GDM1 (cell line): ENCODE data around the gene ACP2.
"Not testable (repeated sequence)": the region's sequence is repeated elsewhere in the genome, so short reads cannot be mapped to it uniquely, and the experiment has no call there.

Experiments
- DNase-seq: peaks from one replicate; lab custom pipeline; 2025; lab: John Stamatoyannopoulos, UW

Gene ACP2

GRCh38 chr11:47243454-47243853 lies 5.2 kb downstream of the ACP2 start:
- DNase-seq = no peak

- DNase-seq = no peak
Measured at GRCh38 chr11:47242596-47243192, 5.9 kb downstream of the ACP2 start.

DNA sequence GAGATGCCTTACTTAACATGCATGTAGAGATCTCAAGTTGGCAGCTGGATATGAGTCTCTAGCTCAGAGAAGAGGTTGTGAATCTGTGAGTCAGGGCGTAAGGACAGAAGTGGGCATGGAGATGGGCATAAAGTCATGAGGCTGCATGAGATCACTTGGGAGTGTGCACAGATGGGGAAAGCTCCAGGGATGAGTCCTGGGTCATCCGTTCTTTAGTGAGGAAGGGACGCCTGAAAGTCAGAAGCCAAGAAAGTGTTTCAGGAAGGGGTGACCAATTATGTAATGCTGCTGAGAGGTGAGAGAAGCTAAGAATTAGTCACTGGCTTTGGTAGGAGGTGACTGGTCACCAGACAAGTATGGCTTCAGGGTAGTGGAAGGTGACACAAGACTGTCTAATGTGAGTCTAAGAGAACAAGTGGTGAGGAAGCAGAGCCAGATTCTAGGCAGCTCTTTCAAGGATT lies 6.7 kb downstream of the ACP2 start:
- DNase-seq = no peak

DNA sequence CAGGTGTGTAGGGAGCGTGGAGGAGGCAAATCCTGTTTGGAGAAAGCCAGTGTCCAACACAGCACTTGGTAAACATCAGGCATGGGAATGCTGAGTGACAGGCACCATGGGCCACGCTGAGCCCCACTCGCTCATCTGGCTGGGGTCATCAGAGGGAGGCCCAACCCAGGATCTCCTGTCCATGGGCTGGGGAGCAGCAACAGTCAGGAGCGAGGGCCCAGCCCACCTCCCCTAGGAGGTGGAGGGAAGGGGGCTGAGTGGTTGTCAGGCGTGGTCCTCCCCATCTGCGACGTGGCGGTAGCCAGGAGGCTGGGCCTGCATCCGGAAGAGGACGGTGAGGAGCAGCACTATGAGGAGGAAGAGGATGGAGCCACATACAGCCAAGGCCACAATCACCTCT lies 8.8 kb downstream of the ACP2 start:
- DNase-seq = no peak

GRCh38 chr11:47236482-47236881 lies 12.1 kb downstream of the ACP2 start:
- DNase-seq = no peak

- DNase-seq = no peak
Measured at GRCh38 chr11:47235163-47235562, 13.5 kb downstream of the ACP2 start.

- DNase-seq = no peak
Measured at GRCh38 chr11:47234669-47235100, 13.9 kb downstream of the ACP2 start.

GRCh38 chr11:47233989-47234668 lies 14.5 kb downstream of the ACP2 start:
- DNase-seq = no peak

DNA sequence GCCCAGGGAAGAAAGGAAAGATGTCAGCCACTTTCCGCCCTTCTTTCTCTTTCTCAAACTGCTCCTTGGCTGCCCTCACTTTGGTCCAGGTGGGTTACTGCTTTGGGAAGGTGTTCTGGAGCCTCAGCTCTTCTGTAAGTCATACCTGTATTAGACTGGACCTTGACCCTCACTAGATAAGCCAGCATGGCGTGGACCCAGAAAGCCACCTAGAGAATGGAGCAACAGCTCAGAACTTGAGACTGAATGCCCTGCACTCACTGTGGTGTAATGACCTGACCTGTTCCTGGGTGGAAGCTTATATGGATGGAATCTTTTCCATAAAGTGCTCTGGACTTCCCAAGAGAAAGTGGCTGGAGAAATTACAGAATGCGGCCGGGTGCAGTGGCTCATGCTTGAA lies 15.6 kb downstream of the ACP2 start:
- DNase-seq = no peak

GRCh38 chr11:47229161-47229560 lies 19.5 kb downstream of the ACP2 start:
- DNase-seq = no peak

DNA sequence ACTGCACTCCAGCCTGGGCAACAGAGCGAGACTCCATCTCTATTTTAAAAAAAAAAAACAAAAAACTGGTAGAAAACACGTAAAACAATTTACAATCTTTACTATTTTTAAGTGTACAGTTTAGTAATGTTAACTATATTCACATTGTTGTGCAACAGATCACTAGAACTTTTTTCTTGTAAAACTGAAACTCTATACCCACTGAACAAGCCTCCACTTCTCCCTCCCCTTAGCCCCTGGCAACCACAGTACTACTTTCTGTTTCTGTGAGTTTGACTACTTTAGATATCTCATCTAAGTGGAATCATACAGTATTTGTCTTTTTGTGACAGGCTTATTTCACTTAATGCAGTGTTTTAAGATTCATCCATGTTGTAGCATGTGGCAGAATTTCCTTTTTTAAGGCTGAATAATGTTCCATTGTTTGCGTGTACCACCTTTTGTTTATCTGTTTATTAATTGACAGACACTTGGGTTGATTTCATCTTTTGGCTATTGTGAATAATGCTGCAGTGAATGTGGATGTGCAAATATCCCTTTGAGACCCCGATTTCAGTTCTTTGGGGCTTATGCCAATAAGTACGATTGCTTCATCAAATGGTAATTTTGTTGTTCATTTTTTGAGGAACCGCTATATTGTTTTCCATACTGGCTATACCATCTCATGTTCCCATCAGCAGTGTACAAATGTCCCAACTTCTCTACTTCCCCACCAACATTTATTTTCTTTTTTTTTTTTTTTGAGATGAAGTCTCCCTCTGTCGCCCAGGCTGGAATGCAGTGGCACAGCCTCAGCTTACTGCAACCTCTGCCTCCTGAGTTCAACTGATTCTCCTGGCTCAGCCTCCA lies 22.8 kb downstream of the ACP2 start:
- DNase-seq = no peak

DNA sequence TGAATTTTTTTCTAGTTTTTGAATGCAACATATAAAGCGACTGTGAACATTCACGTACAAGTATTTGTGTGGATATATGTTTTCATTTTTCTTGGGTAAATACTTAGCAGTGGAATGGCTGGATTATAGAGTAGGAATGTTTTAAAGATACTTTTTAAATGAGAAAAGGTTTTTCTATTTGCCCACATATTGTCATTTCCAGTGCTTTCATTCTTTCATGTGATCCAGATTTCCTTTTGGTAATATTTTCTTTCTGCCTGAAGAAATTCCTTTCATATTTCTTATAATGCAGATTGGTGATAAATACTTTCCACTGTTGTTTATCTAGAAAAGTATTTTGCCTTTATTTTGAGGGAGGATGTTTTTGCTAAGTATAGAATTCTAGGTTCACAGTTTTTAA lies 25.9 kb downstream of the ACP2 start:
- DNase-seq = no peak

DNA sequence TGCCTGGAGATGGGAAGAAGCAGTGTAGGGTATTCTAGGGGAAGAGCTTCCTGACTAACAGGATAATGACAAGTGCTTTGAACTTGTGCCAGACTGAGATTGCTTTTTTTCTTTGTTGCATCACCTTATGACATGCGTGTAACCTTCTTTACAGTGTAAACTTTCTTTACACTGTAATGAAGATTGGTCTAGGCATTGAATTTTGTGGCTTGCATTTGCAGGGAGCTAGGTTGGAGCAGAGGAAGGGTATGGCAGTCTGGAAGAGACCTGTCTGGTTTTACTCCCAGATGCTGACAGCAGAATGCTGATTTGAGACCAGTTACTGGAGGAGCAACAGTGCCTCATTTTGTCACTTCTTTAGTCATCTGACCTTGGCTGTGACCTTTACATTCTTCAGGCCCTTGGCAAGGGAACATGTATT lies 28.2 kb downstream of the ACP2 start:
- no peak for DNase-seq

- no peak for DNase-seq
Measured at GRCh38 chr11:47216121-47216798, 32.4 kb downstream of the ACP2 start.

DNA sequence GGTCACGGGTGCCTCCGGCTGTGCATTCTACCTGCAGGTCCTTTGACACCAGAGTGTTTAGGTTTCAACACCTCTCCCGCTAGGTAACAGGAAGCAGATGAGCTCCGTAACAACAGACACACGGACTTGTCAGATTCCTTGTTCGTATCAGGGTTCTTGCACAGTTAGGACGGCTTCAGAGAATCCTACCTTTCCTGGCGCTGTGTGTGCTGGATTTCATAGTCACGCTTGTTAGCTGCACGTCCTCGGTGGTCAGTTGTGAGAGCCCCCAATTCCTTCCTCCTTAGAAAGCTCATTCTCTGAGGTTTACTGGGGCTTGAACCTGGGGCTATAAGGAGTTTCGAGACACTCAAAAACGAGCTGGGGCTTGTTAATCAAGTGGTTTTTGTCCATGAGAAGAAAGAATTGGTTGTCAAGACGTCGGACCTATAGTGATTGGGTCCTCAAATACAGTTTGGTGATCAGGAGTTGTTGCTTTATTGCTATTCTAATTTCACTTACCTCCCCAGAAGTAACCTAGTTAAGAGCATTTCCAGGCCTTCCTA lies 33.2 kb downstream of the ACP2 start:
- no peak for DNase-seq

GRCh38 chr11:47213950-47214565 lies 34.6 kb downstream of the ACP2 start:
- DNase-seq = peak; percentile 80

GRCh38 chr11:47212938-47213337 lies 35.7 kb downstream of the ACP2 start:
- DNase-seq = no peak

GRCh38 chr11:47208628-47209027 lies 40.0 kb downstream of the ACP2 start:
- DNase-seq = no peak

- not testable (repeated sequence) for DNase-seq
Measured at GRCh38 chr11:47208008-47208552, 40.5 kb downstream of the ACP2 start.

- DNase-seq = no peak
Measured at GRCh38 chr11:47207459-47207858, 41.2 kb downstream of the ACP2 start.

GRCh38 chr11:47206577-47206976 lies 42.0 kb downstream of the ACP2 start:
- DNase-seq = not testable (repeated sequence)
